Activated B cell treated with CpG ODN at 0.5 μM for 24 hours (primary cell): ENCODE measurements around the gene RALBP1. TPM values are rescaled to one million over a fixed set of nuclear protein-coding genes. Genes with fewer than 3 reads are reported as not detected.

Experiments used
- ATAC-seq: fragments of 200-7000 bp; cut with Tn5 transposase; one replicate; pipeline ENCODE4 v1.10.0; 2021; ENCODE audit warnings: low read depth, mild to moderate bottlenecking, moderate library complexity
- CTCF ChIA-PET: fragments of 350-600 bp; sonication (Branson Sonifier 250); formaldehyde crosslinking; loops from one replicate; lab custom pipeline; 2021; ENCODE audit warnings: antibody characterized with exemption; lab: Charles Lee
- POLR2A ChIA-PET: fragments of 350-600 bp; sonication (Branson Sonifier 250); formaldehyde crosslinking; loops from one replicate; lab custom pipeline; 2021; ENCODE audit warnings: antibody characterized with exemption; lab: Charles Lee
- DNase-seq: peaks from one replicate; pipeline ENCODE4 v3.0.0; 2022
- H3K27ac Mint-ChIP-seq: one replicate; pipeline ENCODE4 v1.8.0; 2020; ENCODE audit warnings: mixed read lengths
- H3K27me3 Mint-ChIP-seq: one replicate; pipeline ENCODE4 v1.8.0; 2021; ENCODE audit warnings: mixed read lengths
- H3K36me3 Mint-ChIP-seq: one replicate; pipeline ENCODE4 v1.8.0; 2021; ENCODE audit warnings: low read depth, mixed read lengths
- H3K4me1 Mint-ChIP-seq: one replicate; pipeline ENCODE4 v1.8.0; 2021; ENCODE audit warnings: mixed read lengths
- H3K4me3 Mint-ChIP-seq: one replicate; pipeline ENCODE4 v1.8.0; 2020; ENCODE audit warnings: mild to moderate bottlenecking, mixed read lengths
- H3K9me3 Mint-ChIP-seq: one replicate; pipeline ENCODE4 v1.8.0; 2020; ENCODE audit warnings: mixed read lengths
- CTCF ChIP-seq: fragments of 200-600 bp; IDR thresholded peaks from one replicate; pipeline ENCODE4 v1.8.0; 2022; ENCODE audit warnings: antibody characterized with exemption, mild to moderate bottlenecking
- intact Hi-C: fragments of 100-400 bp; cut with micrococcal nuclease; formaldehyde crosslinking; loops from one replicate; pipeline ENCODE4 v1.15.1; 2024
- total RNA-seq: library from RNA; stranded (reverse); gene quantifications from 2 replicates; pipeline ENCODE4 v1.2.3, GENCODE V29; 2022

The RALBP1 gene
- total RNA-seq, 1 donor from 2014 or later = 32.7 TPM

GRCh38 chr18:9436206-9436929, 38.9 kb upstream of the RALBP1 start:
- no peak overlapping the region for H3K4me3 Mint-ChIP-seq
- no peaks in the 10 kb centered on the region for H3K36me3 Mint-ChIP-seq
- no peaks in the 10 kb centered on the region for H3K9me3 Mint-ChIP-seq
- peaks cover 15% of the 10 kb centered on the region for H3K4me1 Mint-ChIP-seq
- H3K27me3 Mint-ChIP-seq = no peaks in the 10 kb centered on the region
- intact Hi-C loops = no loop called here
- no peak for ATAC-seq
- POLR2A ChIA-PET = no interaction called here
- no peak for DNase-seq
- TF ChIP-seq CTCF = no peak
- CTCF ChIA-PET = no interaction called here
- no peak overlapping the region for H3K27ac Mint-ChIP-seq

GRCh38 chr18:9437021-9437437, 38.3 kb upstream of the RALBP1 start:
- H3K4me1 Mint-ChIP-seq = peaks cover 15% of the 10 kb centered on the region
- POLR2A ChIA-PET = no interaction called here
- no peak overlapping the region for H3K27ac Mint-ChIP-seq
- no peaks in the 10 kb centered on the region for H3K36me3 Mint-ChIP-seq
- ATAC-seq = no peak
- CTCF ChIA-PET = no interaction called here
- H3K27me3 Mint-ChIP-seq = no peaks in the 10 kb centered on the region
- intact Hi-C loops = no loop called here
- TF ChIP-seq CTCF = no peak
- no peak overlapping the region for H3K4me3 Mint-ChIP-seq
- no peaks in the 10 kb centered on the region for H3K9me3 Mint-ChIP-seq
- DNase-seq = no peak

- Mint-ChIP-seq H3K36me3 (no peaks in the 10 kb centered on the region), H3K27me3 (no peaks in the 10 kb centered on the region), H3K4me1 (peaks cover 15% of the 10 kb centered on the region), H3K27ac (no peak overlapping the region), H3K4me3 (no peak overlapping the region), H3K9me3 (no peaks in the 10 kb centered on the region)
- no peak for ATAC-seq
- intact Hi-C loops = no loop called here
- no peak for DNase-seq
- TF ChIP-seq CTCF = no peak
- CTCF ChIA-PET = no interaction called here
- POLR2A ChIA-PET = no interaction called here
These were observed 37.6 kb upstream of the RALBP1 start for GRCh38 chr18:9437672-9438071.

GRCh38 chr18:9441061-9441460, 34.3 kb upstream of the RALBP1 start:
- TF ChIP-seq CTCF = no peak
- ATAC-seq (no peak), DNase-seq (no peak)
- H3K9me3 Mint-ChIP-seq = no peaks in the 10 kb centered on the region
- POLR2A ChIA-PET = no interaction called here
- no peaks in the 10 kb centered on the region for H3K36me3 Mint-ChIP-seq
- CTCF ChIA-PET = interaction anchor here (0.6 kb wide), 1 partner anchor 14 kb away, joined by 4 read pairs; no protein-coding TSS in a partner anchor
- H3K27me3 Mint-ChIP-seq = no peaks in the 10 kb centered on the region
- intact Hi-C loops = no loop called here
- peaks cover 2% of the 10 kb centered on the region for H3K4me1 Mint-ChIP-seq
- no peak overlapping the region for H3K4me3 Mint-ChIP-seq
- H3K27ac Mint-ChIP-seq = no peak overlapping the region

GRCh38 chr18:9444549-9444948, 30.8 kb upstream of the RALBP1 start:
- ATAC-seq (no peak), DNase-seq (no peak)
- H3K9me3 Mint-ChIP-seq = peaks cover 8% of the 10 kb centered on the region
- H3K27ac Mint-ChIP-seq = no peak overlapping the region
- intact Hi-C loops = no loop called here
- peaks cover 2% of the 10 kb centered on the region for H3K4me1 Mint-ChIP-seq
- CTCF ChIA-PET = no interaction called here
- TF ChIP-seq CTCF = no peak
- peaks cover 2% of the 10 kb centered on the region for H3K27me3 Mint-ChIP-seq
- no peak overlapping the region for H3K4me3 Mint-ChIP-seq
- H3K36me3 Mint-ChIP-seq = no peaks in the 10 kb centered on the region
- POLR2A ChIA-PET = no interaction called here
